H9 (cell line): ENCODE measurements around the gene FRK. TPM values are rescaled to one million over a fixed set of nuclear protein-coding genes. Genes with fewer than 3 reads are reported as not detected.

Source experiments
- DNase-seq: peaks from one replicate; pipeline ENCODE4 v3.0.0-alpha.2; 2017
- H2AFZ ChIP-seq: one replicate; pipeline ENCODE4 v1.6.1; 2013; ENCODE audit warnings: mild to moderate bottlenecking, low read length, control low read depth, moderate library complexity
- H2AK5ac ChIP-seq: 2 replicates; pipeline ENCODE4 v1.6.1; 2013; ENCODE audit warnings: low read length, control low read depth, mixed read lengths; ENCODE audit not compliant: insufficient read length
- H2BK120ac ChIP-seq: one replicate; pipeline ENCODE4 v1.6.1; 2013; ENCODE audit warnings: low read depth, mild to moderate bottlenecking, low read length, control low read depth, inconsistent platforms; ENCODE audit not compliant: poor library complexity, severe bottlenecking
- H2BK12ac ChIP-seq: 2 replicates; pipeline ENCODE4 v1.6.1; 2013; ENCODE audit warnings: low read length, control low read depth, mixed read lengths, low read depth; ENCODE audit not compliant: insufficient read length
- H2BK15ac ChIP-seq: 2 replicates; pipeline ENCODE4 v1.6.1; 2013; ENCODE audit warnings: low read depth, low read length, control low read depth
- H2BK20ac ChIP-seq: one replicate; pipeline ENCODE4 v1.6.1; 2013; ENCODE audit warnings: low read depth, mild to moderate bottlenecking, low read length, control low read depth, inconsistent platforms; ENCODE audit not compliant: poor library complexity, severe bottlenecking
- H2BK5ac ChIP-seq: 2 replicates; pipeline ENCODE4 v1.6.1; 2013; ENCODE audit warnings: low read length, control low read depth, mixed read lengths; ENCODE audit not compliant: insufficient read length
- H3K14ac ChIP-seq: 2 replicates; pipeline ENCODE4 v1.6.1; 2013; ENCODE audit warnings: low read length, control low read depth; ENCODE audit not compliant: insufficient read depth
- H3K18ac ChIP-seq: 2 replicates; pipeline ENCODE4 v1.6.1; 2013; ENCODE audit warnings: low read depth, mild to moderate bottlenecking, mixed read lengths, low read length, control low read depth; ENCODE audit not compliant: insufficient read length
- H3K23ac ChIP-seq: 2 replicates; pipeline ENCODE4 v1.6.1; 2013; ENCODE audit warnings: low read length, control low read depth, mixed read lengths, low read depth; ENCODE audit not compliant: insufficient read length
- H3K23me2 ChIP-seq: 2 replicates; pipeline ENCODE4 v1.6.1; 2013; ENCODE audit warnings: low read depth, mild to moderate bottlenecking, mixed read lengths, low read length, control low read depth; ENCODE audit not compliant: insufficient read length, poor library complexity, severe bottlenecking
- H3K27ac ChIP-seq: 2 replicates; pipeline ENCODE4 v1.5.1; 2013; ENCODE audit warnings: low read length, control low read depth, mixed read lengths, low read depth; ENCODE audit not compliant: insufficient read length
- H3K27me3 ChIP-seq: 2 replicates; pipeline ENCODE4 v1.6.1; 2013; ENCODE audit warnings: low read length, control low read depth, inconsistent platforms; ENCODE audit not compliant: insufficient read depth
- H3K4ac ChIP-seq: 2 replicates; pipeline ENCODE4 v1.6.1; 2013; ENCODE audit warnings: low read depth, mild to moderate bottlenecking, control low read depth, inconsistent platforms, low read length, moderate library complexity
- H3K4me1 ChIP-seq: 2 replicates; pipeline ENCODE4 v1.6.1; 2013; ENCODE audit warnings: low read length, control low read depth, inconsistent platforms; ENCODE audit not compliant: insufficient read depth
- H3K4me2 ChIP-seq: 2 replicates; pipeline ENCODE4 v1.6.1; 2013; ENCODE audit warnings: low read length, control low read depth, mixed read lengths; ENCODE audit not compliant: insufficient read length, insufficient read depth
- H3K56ac ChIP-seq: 2 replicates; pipeline ENCODE4 v1.6.1; 2013; ENCODE audit warnings: low read depth, mild to moderate bottlenecking, mixed read lengths, low read length, control low read depth; ENCODE audit not compliant: insufficient read length
- H3K79me1 ChIP-seq: 2 replicates; pipeline ENCODE4 v1.6.1; 2013; ENCODE audit warnings: low read depth, mild to moderate bottlenecking, moderate library complexity, low read length, control low read depth, inconsistent platforms; ENCODE audit not compliant: insufficient read depth, poor library complexity, severe bottlenecking
- H3K79me2 ChIP-seq: 2 replicates; pipeline ENCODE4 v1.6.1; 2013; ENCODE audit warnings: low read length, control low read depth, inconsistent platforms; ENCODE audit not compliant: insufficient read depth
- H3K9ac ChIP-seq: 2 replicates; pipeline ENCODE4 v1.6.1; 2013; ENCODE audit warnings: low read length, control low read depth, mixed read lengths; ENCODE audit not compliant: insufficient read length; ENCODE audit errors: extremely low read depth
- H3K9me3 ChIP-seq: one replicate; pipeline ENCODE4 v1.6.1; 2013; ENCODE audit warnings: low read depth, low read length, inconsistent platforms; ENCODE audit not compliant: control insufficient read depth
- H3T11ph ChIP-seq: one replicate; pipeline ENCODE4 v1.6.1; 2013; ENCODE audit warnings: mild to moderate bottlenecking, low read length, control low read depth, inconsistent platforms
- H4K20me1 ChIP-seq: one replicate; pipeline ENCODE4 v1.6.1; 2013; ENCODE audit not compliant: control insufficient read depth, insufficient read length, insufficient read depth
- H4K5ac ChIP-seq: 2 replicates; pipeline ENCODE4 v1.6.1; 2013; ENCODE audit warnings: low read depth, mild to moderate bottlenecking, mixed read lengths, low read length, control low read depth; ENCODE audit not compliant: insufficient read length
- H4K8ac ChIP-seq: replicated peaks from 2 replicates; pipeline ENCODE4 v1.6.1; 2013; ENCODE audit warnings: low read length, control low read depth, mixed read lengths, low read depth; ENCODE audit not compliant: insufficient read length
- H4K91ac ChIP-seq: 2 replicates; pipeline ENCODE4 v1.6.1; 2013; ENCODE audit warnings: low read depth, mild to moderate bottlenecking, moderate library complexity, mixed read lengths, low read length, control low read depth; ENCODE audit not compliant: insufficient read length
- H3K27ac Mint-ChIP-seq, 3 experiments: 2 replicates in 2 of 3; 3 replicates in 1 of 3; pipeline ENCODE4 v1.8.0; 2020 to 2021; ENCODE audit warnings: mixed read lengths in 3 of 3, mild to moderate bottlenecking in 1 of 3, moderate library complexity in 1 of 3
- H3K27me3 Mint-ChIP-seq: 2 replicates; pipeline ENCODE4 v1.8.0; 2021; ENCODE audit warnings: low read depth, mild to moderate bottlenecking, moderate library complexity, mixed read lengths
- H3K36me3 Mint-ChIP-seq, 3 experiments: 2 replicates in 2 of 3; 3 replicates in 1 of 3; pipeline ENCODE4 v1.8.0; 2020 to 2021; ENCODE audit warnings: low read depth in 3 of 3, mixed read lengths in 3 of 3; ENCODE audit not compliant: insufficient read depth in 1 of 3
- H3K4me1 Mint-ChIP-seq, 2 experiments: 2 replicates each; pipeline ENCODE4 v1.8.0; 2020; ENCODE audit warnings: mixed read lengths in 2 of 2
- H3K4me3 Mint-ChIP-seq, 2 experiments: 2 replicates in 1 of 2; 3 replicates in 1 of 2; pipeline ENCODE4 v1.8.0; 2020 to 2021; ENCODE audit warnings: mild to moderate bottlenecking in 2 of 2, mixed read lengths in 2 of 2, moderate library complexity in 1 of 2
- H3K9me3 Mint-ChIP-seq, 2 experiments: 2 replicates in 1 of 2; 3 replicates in 1 of 2; pipeline ENCODE4 v1.8.0; 2020; ENCODE audit warnings: mild to moderate bottlenecking in 2 of 2, mixed read lengths in 2 of 2, moderate library complexity in 1 of 2
- WGBS: extraction: QIAGEN DNeasy Blood & Tissue Kit; methylation state at CpG from one replicate; pipeline ENCODE4 v1.1.7; 2013; ENCODE audit warnings: missing lambda C conversion rate, low lambda C conversion rate, mixed read lengths; ENCODE audit not compliant: insufficient read length; ENCODE audit errors: extremely low coverage; 5-methylcytosine and 5-hydroxymethylcytosine counted together
- total RNA-seq: library from RNA; stranded (reverse); gene quantifications from 2 replicates; pipeline ENCODE4 v1.2.1, GENCODE V29; 2021
- TF ChIP-seq, protein P1 (sequence below): fragments of 200-600 bp; sonication (generic); conservative IDR thresholded peaks from 3 replicates; pipeline ENCODE4 v1.8.0; 2021; ENCODE audit warnings: antibody characterized with exemption, mild to moderate bottlenecking

FRK gene
- total RNA-seq, 1 experiment from 2014 or later = 0.15 TPM

GRCh38 chr6:116108836-116109235, 48.1 kb upstream of the FRK start:
- H3K27ac Mint-ChIP-seq = peak overlapping the region; percentile 10 to 80 (median 12); a peak in 6 of 7 replicates
- no peak overlapping the region for H4K5ac ChIP-seq

More at GRCh38 chr6:116108836-116109235, 48.1 kb upstream of the FRK start:
- Histone ChIP-seq H3K9ac (no peak overlapping the region), H4K8ac (no peak overlapping the region), H3K79me2 (no peaks in the 10 kb centered on the region), H3K23ac (no peak overlapping the region), H3K79me1 (no peaks in the 10 kb centered on the region), H3K27ac (no peak overlapping the region), H3K4ac (no peak overlapping the region), H2BK120ac (no peak overlapping the region), H2AFZ (no peak overlapping the region), H2BK12ac (no peak overlapping the region), H2AK5ac (no peak overlapping the region), H4K20me1 (no peaks in the 10 kb centered on the region), H3K18ac (no peak overlapping the region), H2BK20ac (no peak overlapping the region), H3K4me1 (peaks cover 7% of the 10 kb centered on the region; the same call in 1 of the 2 replicates), H3K56ac (no peak overlapping the region), H3T11ph (no peak overlapping the region), H4K91ac (no peak overlapping the region), H3K14ac (no peak overlapping the region), H3K23me2 (no peaks in the 10 kb centered on the region), H2BK15ac (no peak overlapping the region), H3K9me3 (no peaks in the 10 kb centered on the region), H3K27me3 (no peaks in the 10 kb centered on the region), H3K4me2 (no peak overlapping the region), H2BK5ac (no peak overlapping the region)
- no CpG with 5 or more reads among the region's 1 CpG for WGBS
- Mint-ChIP-seq H3K9me3 (no peaks in the 10 kb centered on the region), H3K4me1 (peaks cover 54 to 57% of the 10 kb centered on the region in 2 experiments), H3K4me3 (no peak overlapping the region), H3K36me3 (peaks cover 24 to 64% (median 37%) of the 10 kb centered on the region in 3 experiments; a peak in 6 of 7 replicates), H3K27me3 (no peaks in the 10 kb centered on the region)
- TF ChIP-seq, protein P1, sequence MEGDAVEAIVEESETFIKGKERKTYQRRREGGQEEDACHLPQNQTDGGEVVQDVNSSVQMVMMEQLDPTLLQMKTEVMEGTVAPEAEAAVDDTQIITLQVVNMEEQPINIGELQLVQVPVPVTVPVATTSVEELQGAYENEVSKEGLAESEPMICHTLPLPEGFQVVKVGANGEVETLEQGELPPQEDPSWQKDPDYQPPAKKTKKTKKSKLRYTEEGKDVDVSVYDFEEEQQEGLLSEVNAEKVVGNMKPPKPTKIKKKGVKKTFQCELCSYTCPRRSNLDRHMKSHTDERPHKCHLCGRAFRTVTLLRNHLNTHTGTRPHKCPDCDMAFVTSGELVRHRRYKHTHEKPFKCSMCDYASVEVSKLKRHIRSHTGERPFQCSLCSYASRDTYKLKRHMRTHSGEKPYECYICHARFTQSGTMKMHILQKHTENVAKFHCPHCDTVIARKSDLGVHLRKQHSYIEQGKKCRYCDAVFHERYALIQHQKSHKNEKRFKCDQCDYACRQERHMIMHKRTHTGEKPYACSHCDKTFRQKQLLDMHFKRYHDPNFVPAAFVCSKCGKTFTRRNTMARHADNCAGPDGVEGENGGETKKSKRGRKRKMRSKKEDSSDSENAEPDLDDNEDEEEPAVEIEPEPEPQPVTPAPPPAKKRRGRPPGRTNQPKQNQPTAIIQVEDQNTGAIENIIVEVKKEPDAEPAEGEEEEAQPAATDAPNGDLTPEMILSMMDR = no peak
- no peak for DNase-seq
